GM23248 (cell line): ENCODE data around the gene CREM. TPM values are rescaled to one million over a fixed set of nuclear protein-coding genes. Genes with fewer than 3 reads are reported as not detected.

ENCODE experiments used
- DNase-seq: peaks from one replicate; pipeline ENCODE4 v3.0.0-alpha.2; 2015
- H2AFZ ChIP-seq: fragments of 200-600 bp; sonication (generic); 2 replicates; pipeline ENCODE4 v1.6.1; 2016; ENCODE audit warnings: antibody characterized with exemption
- H3F3A ChIP-seq: fragments of 200-600 bp; sonication (generic); 2 replicates; pipeline ENCODE4 v1.6.1; 2016; ENCODE audit warnings: mild to moderate bottlenecking, antibody characterized with exemption, mixed run types; ENCODE audit not compliant: insufficient read depth
- H3K27ac ChIP-seq: fragments of 200-600 bp; sonication (generic); 2 replicates; pipeline ENCODE4 v1.5.1; 2016; ENCODE audit warnings: mild to moderate bottlenecking
- H3K27me3 ChIP-seq: fragments of 200-600 bp; sonication (generic); replicated peaks from 2 replicates; pipeline ENCODE4 v1.6.1; 2016; ENCODE audit warnings: mild to moderate bottlenecking; ENCODE audit not compliant: insufficient read depth
- H3K36me3 ChIP-seq: fragments of 200-600 bp; sonication (generic); 2 replicates; pipeline ENCODE4 v1.6.1; 2016; ENCODE audit warnings: low read depth, mild to moderate bottlenecking
- H3K4me1 ChIP-seq: fragments of 200-600 bp; sonication (generic); 2 replicates; pipeline ENCODE4 v1.6.1; 2016; ENCODE audit warnings: mild to moderate bottlenecking; ENCODE audit not compliant: insufficient read depth
- H3K4me2 ChIP-seq: fragments of 200-600 bp; sonication (generic); one replicate; pipeline ENCODE4 v1.6.1; 2016; ENCODE audit warnings: mild to moderate bottlenecking; ENCODE audit not compliant: unreplicated experiment
- H3K4me3 ChIP-seq: fragments of 200-600 bp; sonication (generic); 2 replicates; pipeline ENCODE4 v1.5.1; 2016; ENCODE audit warnings: mild to moderate bottlenecking
- H3K79me2 ChIP-seq: fragments of 200-600 bp; sonication (generic); 2 replicates; pipeline ENCODE4 v1.6.1; 2016; ENCODE audit warnings: mild to moderate bottlenecking; ENCODE audit not compliant: insufficient read depth
- H3K9ac ChIP-seq: fragments of 200-600 bp; sonication (generic); 2 replicates; pipeline ENCODE4 v1.6.1; 2016; ENCODE audit warnings: mild to moderate bottlenecking
- H3K9me2 ChIP-seq: fragments of 200-600 bp; sonication (generic); 2 replicates; pipeline ENCODE4 v1.6.1; 2016; ENCODE audit warnings: mixed run types, mild to moderate bottlenecking, moderate library complexity; ENCODE audit not compliant: insufficient read depth
- H3K9me3 ChIP-seq: fragments of 200-600 bp; sonication (generic); one replicate; pipeline ENCODE4 v1.6.1; 2017; ENCODE audit warnings: low read depth
- H4K20me1 ChIP-seq: fragments of 200-600 bp; sonication (generic); 2 replicates; pipeline ENCODE4 v1.6.0; 2016; ENCODE audit not compliant: insufficient read depth
- EZH2 ChIP-seq: fragments of 200-600 bp; sonication (generic); IDR thresholded peaks from 2 replicates; pipeline ENCODE4 v1.6.1; 2018; ENCODE audit warnings: antibody characterized with exemption, mild to moderate bottlenecking; ENCODE audit not compliant: insufficient read depth, poor library complexity, severe bottlenecking
- EZH2phosphoT487 ChIP-seq: fragments of 200-600 bp; sonication (generic); IDR thresholded peaks from 2 replicates; pipeline ENCODE4 v1.6.1; 2018; ENCODE audit warnings: antibody characterized with exemption, moderate library complexity, mild to moderate bottlenecking, low read depth; ENCODE audit not compliant: insufficient read depth
- WGBS, 2 experiments: methylation state at CpG; one replicate each; pipeline ENCODE4 v1.1.6; 2015 to 2017; ENCODE audit warnings: low lambda C conversion rate in 2 of 2, low coverage in 1 of 2; ENCODE audit errors: missing lambda C conversion rate in 2 of 2; 5-methylcytosine and 5-hydroxymethylcytosine counted together
- in situ Hi-C: fragments of 300-500 bp; cut with MboI; formaldehyde crosslinking; loops from 2 replicates; pipeline ENCODE4 v1.15.0; 2020
- polyA plus RNA-seq: library from polyadenylated mRNA; unstranded; fragments of >200 nt; fragmentation: Nextera tagmentation; extraction: Ambion mirVana; gene quantifications from 2 replicates; pipeline ENCODE4 v1.2.1, GENCODE V29; 2016
- total RNA-seq: library from RNA; depleted of rRNA; stranded (reverse); fragments of >200 nt; shearing (Covaris generic); gene quantifications from 2 replicates; pipeline ENCODE4 v1.2.3, GENCODE V29; 2014

Gene CREM
- total and polyA plus RNA-seq, 2 experiments from 2014 or later, result 14.9 to 32.0 TPM

- Histone ChIP-seq H3K9me2 (no peaks in the 10 kb centered on the region), H3F3A (no peaks in the 10 kb centered on the region), H3K9me3 (peaks cover 5% of the 10 kb centered on the region), H3K9ac (no peak overlapping the region), H3K36me3 (no peaks in the 10 kb centered on the region), H3K79me2 (no peaks in the 10 kb centered on the region), H3K4me2 (no peak overlapping the region), H3K27ac (no peak overlapping the region), H4K20me1 (no peaks in the 10 kb centered on the region), H3K4me1 (no peaks in the 10 kb centered on the region), H2AFZ (no peak overlapping the region), H3K27me3 (no peaks in the 10 kb centered on the region), H3K4me3 (no peak overlapping the region)
- 87 to 89% methylated on average over 6 of the region's 6 CpGs for WGBS, 2 experiments
- TF ChIP-seq EZH2phosphoT487, result no peak
- TF ChIP-seq EZH2, result no peak
- DNase-seq, result no peak
- in situ Hi-C loops, result no loop called here
These were observed 40.0 kb downstream of the CREM start for GRCh38 chr10:35166607-35167006.

GRCh38 chr10:35167342-35167741 lies 40.7 kb downstream of the CREM start:
- no peaks in the 10 kb centered on the region for H3K36me3 ChIP-seq
- H3K27me3 ChIP-seq, result no peaks in the 10 kb centered on the region
- peaks cover 5% of the 10 kb centered on the region for H3K9me3 ChIP-seq
- no peak overlapping the region for H3K27ac ChIP-seq
- no peak overlapping the region for H3K4me2 ChIP-seq
- 100% methylated on average over 2 of the region's 2 CpGs for WGBS, 2 experiments
- H3F3A ChIP-seq, result no peaks in the 10 kb centered on the region
- no peak overlapping the region for H3K9ac ChIP-seq
- no peak for DNase-seq
- no peaks in the 10 kb centered on the region for H3K79me2 ChIP-seq
- no peak overlapping the region for H3K4me3 ChIP-seq
- no peak overlapping the region for H2AFZ ChIP-seq
- H3K9me2 ChIP-seq, result no peaks in the 10 kb centered on the region
- no peaks in the 10 kb centered on the region for H4K20me1 ChIP-seq
- H3K4me1 ChIP-seq, result peaks cover 4% of the 10 kb centered on the region; the same call in 1 of the 2 replicates
- in situ Hi-C loops, result no loop called here
- TF ChIP-seq EZH2phosphoT487, result no peak
- TF ChIP-seq EZH2, result no peak

DNA sequence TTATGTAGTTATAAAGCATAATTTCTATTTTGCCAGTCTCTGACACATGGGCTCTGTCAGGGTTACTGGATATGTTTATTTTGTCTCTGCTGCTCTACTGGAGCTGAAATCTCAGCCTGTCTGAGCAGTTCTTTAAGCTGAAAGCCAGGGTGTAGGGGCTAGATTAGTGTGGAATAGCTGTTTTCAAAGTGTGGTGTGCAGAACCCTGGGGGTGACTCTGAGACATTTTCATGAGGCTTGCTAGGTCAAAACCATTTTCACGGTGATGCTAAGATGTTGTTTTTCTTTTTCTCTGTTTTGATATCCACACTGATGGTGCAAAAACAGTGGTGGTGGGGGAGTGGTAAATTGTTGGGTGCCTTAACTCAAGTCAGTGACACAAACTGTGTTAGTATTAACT lies 45.5 kb downstream of the CREM start:
- Histone ChIP-seq H3K9ac (no peak overlapping the region), H3K27ac (no peak overlapping the region), H3K4me3 (no peak overlapping the region), H3K4me1 (peaks cover 13% of the 10 kb centered on the region), H3K79me2 (no peaks in the 10 kb centered on the region), H3K9me2 (no peaks in the 10 kb centered on the region), H3K9me3 (peaks cover 5% of the 10 kb centered on the region), H3K36me3 (no peaks in the 10 kb centered on the region), H4K20me1 (no peaks in the 10 kb centered on the region), H2AFZ (peak overlapping the region; percentile 63), H3F3A (no peaks in the 10 kb centered on the region), H3K27me3 (no peaks in the 10 kb centered on the region), H3K4me2 (peak overlapping the region; percentile 43)
- DNase-seq, result no peak
- WGBS, 2 experiments, result 11 to 33% methylated on average over 1 of the region's 1 CpG
- in situ Hi-C loops, result no loop called here
- TF ChIP-seq EZH2 (no peak), EZH2phosphoT487 (no peak)

- H3K4me3 ChIP-seq, result no peak overlapping the region
- peak; percentile 34 for DNase-seq
- H3K9ac ChIP-seq, result no peak overlapping the region
- H4K20me1 ChIP-seq, result no peaks in the 10 kb centered on the region
- no peaks in the 10 kb centered on the region for H3K27me3 ChIP-seq
- H3K79me2 ChIP-seq, result no peaks in the 10 kb centered on the region
- TF ChIP-seq EZH2 (no peak), EZH2phosphoT487 (no peak)
- H3K9me2 ChIP-seq, result no peaks in the 10 kb centered on the region
- 5 to 8% methylated on average over 5 of the region's 5 CpGs for WGBS, 2 experiments
- no peaks in the 10 kb centered on the region for H3F3A ChIP-seq
- in situ Hi-C loops, result no loop called here
- peak overlapping the region; percentile 43 for H3K4me2 ChIP-seq
- H3K27ac ChIP-seq, result no peak overlapping the region
- peaks cover 5% of the 10 kb centered on the region for H3K9me3 ChIP-seq
- H2AFZ ChIP-seq, result peak overlapping the region; percentile 63
- H3K36me3 ChIP-seq, result no peaks in the 10 kb centered on the region
- H3K4me1 ChIP-seq, result peaks cover 13% of the 10 kb centered on the region
These were observed 45.9 kb downstream of the CREM start for GRCh38 chr10:35172574-35172973.

- TF ChIP-seq EZH2 (no peak), EZH2phosphoT487 (no peak)
These were observed 51.7 kb downstream of the CREM start for GRCh38 chr10:35178331-35178730.

More at GRCh38 chr10:35178331-35178730, 51.7 kb downstream of the CREM start:
- no peak for DNase-seq
- H3F3A ChIP-seq, result no peaks in the 10 kb centered on the region
- no peaks in the 10 kb centered on the region for H3K79me2 ChIP-seq
- H4K20me1 ChIP-seq, result no peaks in the 10 kb centered on the region
- H3K27me3 ChIP-seq, result no peaks in the 10 kb centered on the region
- no peak overlapping the region for H3K27ac ChIP-seq
- H3K4me1 ChIP-seq, result no peaks in the 10 kb centered on the region
- no peak overlapping the region for H2AFZ ChIP-seq
- H3K36me3 ChIP-seq, result no peaks in the 10 kb centered on the region
- in situ Hi-C loops, result no loop called here
- no peaks in the 10 kb centered on the region for H3K9me2 ChIP-seq
- no peaks in the 10 kb centered on the region for H3K9me3 ChIP-seq
- H3K4me3 ChIP-seq, result no peak overlapping the region
- no peak overlapping the region for H3K9ac ChIP-seq
- WGBS, 2 experiments, result 89 to 92% methylated on average over 9 of the region's 9 CpGs
- no peak overlapping the region for H3K4me2 ChIP-seq
